ENCODE measurements around the gene KDR. TPM values are rescaled to one million over a fixed set of nuclear protein-coding genes. Genes with fewer than 3 reads are reported as not detected.

KDR gene
- total RNA-seq, 4 donors from 2014 or later = 1.9 to 7.5 (median 3.9) TPM

GRCh38 chr4:55071951-55072350 lies 53.4 kb downstream of the KDR start:
- in situ Hi-C loops (cut with MboI; ENCODE audit: low pct_ligation_motif_present in 1 of 4, low pct_unique_long_range_greater_than_20kb in 1 of 4, low sequenced_read_pairs in 3 of 4) = no loop called here
- WGBS, 2 donors (ENCODE audit: low coverage in 1 of 2) = 75 to 87% methylated on average over 1 of the region's 1 CpG
- no peak for TF ChIP-seq EP300 (IDR thresholded peaks at IDR 0.05; ENCODE audit: low read depth)
- TF ChIP-seq, protein P1, sequence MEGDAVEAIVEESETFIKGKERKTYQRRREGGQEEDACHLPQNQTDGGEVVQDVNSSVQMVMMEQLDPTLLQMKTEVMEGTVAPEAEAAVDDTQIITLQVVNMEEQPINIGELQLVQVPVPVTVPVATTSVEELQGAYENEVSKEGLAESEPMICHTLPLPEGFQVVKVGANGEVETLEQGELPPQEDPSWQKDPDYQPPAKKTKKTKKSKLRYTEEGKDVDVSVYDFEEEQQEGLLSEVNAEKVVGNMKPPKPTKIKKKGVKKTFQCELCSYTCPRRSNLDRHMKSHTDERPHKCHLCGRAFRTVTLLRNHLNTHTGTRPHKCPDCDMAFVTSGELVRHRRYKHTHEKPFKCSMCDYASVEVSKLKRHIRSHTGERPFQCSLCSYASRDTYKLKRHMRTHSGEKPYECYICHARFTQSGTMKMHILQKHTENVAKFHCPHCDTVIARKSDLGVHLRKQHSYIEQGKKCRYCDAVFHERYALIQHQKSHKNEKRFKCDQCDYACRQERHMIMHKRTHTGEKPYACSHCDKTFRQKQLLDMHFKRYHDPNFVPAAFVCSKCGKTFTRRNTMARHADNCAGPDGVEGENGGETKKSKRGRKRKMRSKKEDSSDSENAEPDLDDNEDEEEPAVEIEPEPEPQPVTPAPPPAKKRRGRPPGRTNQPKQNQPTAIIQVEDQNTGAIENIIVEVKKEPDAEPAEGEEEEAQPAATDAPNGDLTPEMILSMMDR (IDR thresholded peaks at IDR 0.05) = no peak
- TF ChIP-seq POLR2AphosphoS5 (IDR thresholded peaks at IDR 0.05) = no peak
- Histone ChIP-seq H3K4me3 (no peak overlapping the region), H3K36me3 (no peaks in the 10 kb centered on the region), H3K4me1 (no peaks in the 10 kb centered on the region), H3K27me3 (no peaks in the 10 kb centered on the region), H3K27ac (no peak overlapping the region), H3K9me3 (no peaks in the 10 kb centered on the region)
- DNase-seq = no peak
- intact Hi-C loops (cut with DNase I; ENCODE audit: low total_unique reads) = no loop called here

DNA sequence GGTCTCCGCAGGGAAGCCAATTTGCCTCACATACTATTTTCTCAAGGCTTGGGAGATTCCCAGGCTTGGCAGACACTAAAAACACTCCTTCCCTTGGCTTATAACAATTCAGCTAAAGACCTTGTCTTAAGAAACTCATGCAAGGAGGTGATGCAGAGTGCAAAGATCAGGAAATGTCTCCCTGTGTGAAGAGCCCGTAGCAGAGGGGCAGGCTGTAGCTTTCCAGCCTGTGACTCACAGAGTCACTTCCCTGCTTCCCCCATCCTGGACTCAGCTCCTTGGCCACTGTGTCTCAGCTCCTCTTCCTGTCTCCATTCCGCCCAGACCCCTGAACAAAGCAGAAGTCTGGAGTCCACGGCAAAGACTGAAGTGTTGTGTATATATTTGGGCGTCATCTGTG lies 56.1 kb downstream of the KDR start:
- in situ Hi-C loops (cut with MboI; ENCODE audit: low pct_ligation_motif_present in 1 of 4, low pct_unique_long_range_greater_than_20kb in 1 of 4, low sequenced_read_pairs in 3 of 4) (no loop called here), intact Hi-C loops (cut with DNase I; ENCODE audit: low total_unique reads) (no loop called here)
- no peaks in the 10 kb centered on the region for H3K4me1 ChIP-seq
- no peak for TF ChIP-seq POLR2AphosphoS5 (IDR thresholded peaks at IDR 0.05)
- TF ChIP-seq, protein P1 (IDR thresholded peaks at IDR 0.05) = no peak
- no peaks in the 10 kb centered on the region for H3K9me3 ChIP-seq
- WGBS, 2 donors (ENCODE audit: low coverage in 1 of 2) = 51 to 77% methylated on average over 3 to 5 of the region's 5 CpGs
- no peak overlapping the region for H3K4me3 ChIP-seq
- H3K27me3 ChIP-seq = no peaks in the 10 kb centered on the region
- no peak for DNase-seq
- no peaks in the 10 kb centered on the region for H3K36me3 ChIP-seq
- H3K27ac ChIP-seq = no peak overlapping the region

- no peaks in the 10 kb centered on the region for H3K9me3 ChIP-seq
- H3K36me3 ChIP-seq = no peaks in the 10 kb centered on the region
- no peaks in the 10 kb centered on the region for H3K4me1 ChIP-seq
- TF ChIP-seq, protein P1 (IDR thresholded peaks at IDR 0.05) = no peak
- TF ChIP-seq POLR2AphosphoS5 (IDR thresholded peaks at IDR 0.05) (no peak), POLR2A (IDR thresholded peaks at IDR 0.05) (no peak), EP300 (IDR thresholded peaks at IDR 0.05; ENCODE audit: low read depth) (no peak)
- H3K27ac ChIP-seq = no peak overlapping the region
- no peak overlapping the region for H3K4me3 ChIP-seq
- in situ Hi-C loops (cut with MboI; ENCODE audit: low pct_ligation_motif_present in 1 of 4, low pct_unique_long_range_greater_than_20kb in 1 of 4, low sequenced_read_pairs in 3 of 4) = no loop called here
- WGBS, 2 donors (ENCODE audit: low coverage in 1 of 2) = 10 to 50% methylated on average over 2 to 7 of the region's 7 CpGs
- intact Hi-C loops (cut with DNase I; ENCODE audit: low total_unique reads) = no loop called here
- DNase-seq = no peak
- no peaks in the 10 kb centered on the region for H3K27me3 ChIP-seq
Measured at GRCh38 chr4:55068522-55068921, 56.9 kb downstream of the KDR start.

GRCh38 chr4:55066018-55066417 lies 59.4 kb downstream of the KDR start:
- Histone ChIP-seq H3K27ac (no peak overlapping the region), H3K27me3 (no peaks in the 10 kb centered on the region), H3K4me3 (no peak overlapping the region), H3K9me3 (no peaks in the 10 kb centered on the region), H3K4me1 (no peaks in the 10 kb centered on the region), H3K36me3 (no peaks in the 10 kb centered on the region)
- intact Hi-C loops (cut with DNase I; ENCODE audit: low total_unique reads) = no loop called here
- in situ Hi-C loops (cut with MboI; ENCODE audit: low pct_ligation_motif_present in 1 of 4, low pct_unique_long_range_greater_than_20kb in 1 of 4, low sequenced_read_pairs in 3 of 4) = no loop called here
- WGBS, 2 donors (ENCODE audit: low coverage in 1 of 2) = 85 to 86% methylated on average over 5 to 6 of the region's 6 CpGs
- no peak for DNase-seq
- no peak for TF ChIP-seq POLR2AphosphoS5 (IDR thresholded peaks at IDR 0.05)
- no peak for TF ChIP-seq EP300 (IDR thresholded peaks at IDR 0.05; ENCODE audit: low read depth)
- TF ChIP-seq, protein P1 (IDR thresholded peaks at IDR 0.05) = no peak
- TF ChIP-seq POLR2A (IDR thresholded peaks at IDR 0.05) = no peak

Measured in transverse colon (tissue), 4 donors.